ENCODE data around the gene GTF2F2.
"Not testable (repeated sequence)": the region's sequence is repeated elsewhere in the genome, so short reads cannot be mapped to it uniquely, and the experiment has no call there.

Gene GTF2F2

DNA sequence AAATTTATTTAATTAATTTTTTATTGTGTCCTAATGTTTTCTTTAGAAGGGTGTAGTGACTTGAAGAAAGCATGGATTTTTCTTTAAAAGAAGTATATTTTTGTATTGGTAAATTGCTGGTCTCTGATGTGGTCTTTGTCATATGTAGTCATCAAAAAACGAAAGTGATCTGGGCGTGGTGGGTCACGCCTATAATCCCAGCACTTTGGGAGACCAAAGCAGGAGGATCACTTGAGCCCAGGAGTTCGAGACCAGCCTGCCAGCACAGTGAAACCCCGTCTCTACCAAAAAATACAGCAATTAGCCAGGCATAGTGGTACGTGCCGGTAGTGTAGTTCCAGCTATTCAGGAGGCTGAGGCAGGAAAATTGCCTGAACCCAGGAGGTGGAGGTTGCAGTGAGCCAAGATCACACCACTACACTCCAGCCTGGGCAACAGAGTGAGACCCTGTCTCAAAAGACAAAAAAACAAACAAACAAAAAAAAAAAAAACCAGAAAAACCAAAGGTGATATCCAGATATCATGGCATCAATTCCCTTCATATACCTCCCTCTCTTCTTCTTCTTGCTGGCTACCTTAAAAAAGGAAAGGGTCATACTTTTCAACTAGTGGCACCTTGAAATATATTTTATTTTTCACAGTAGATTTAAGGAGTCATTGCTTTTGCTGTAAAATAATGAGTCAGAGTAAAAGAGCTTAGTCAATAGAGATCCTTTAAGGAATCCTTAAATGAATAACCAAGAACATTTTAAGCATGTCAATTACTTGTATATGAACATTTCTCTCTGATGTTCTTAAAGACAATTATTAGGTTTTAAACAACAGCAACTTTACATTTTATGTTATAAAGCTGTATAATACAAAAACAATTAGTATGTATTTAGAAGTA, 60.6 kb downstream of the GTF2F2 start:
- no peak for DNase-seq

DNA sequence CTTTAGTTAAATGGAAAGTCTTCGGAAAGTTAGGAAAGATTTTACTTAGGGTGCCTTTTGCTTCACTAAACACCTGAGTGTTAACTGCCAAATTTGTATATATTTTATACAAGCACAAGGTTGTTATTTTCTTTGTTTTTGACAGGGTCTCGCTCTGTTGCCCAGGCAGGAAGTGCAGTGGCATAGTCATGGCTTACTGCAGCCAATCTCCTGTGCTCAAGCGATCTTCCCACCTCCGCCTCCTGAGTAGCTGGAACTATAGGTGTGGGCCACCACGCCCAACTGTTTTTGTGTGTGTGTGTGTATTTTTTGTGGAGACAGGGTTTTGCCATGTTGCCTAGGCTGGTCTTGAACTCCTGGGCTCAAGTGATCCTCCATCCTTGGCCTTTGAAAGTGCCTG, 64.4 kb downstream of the GTF2F2 start:
- no peak for DNase-seq

DNA sequence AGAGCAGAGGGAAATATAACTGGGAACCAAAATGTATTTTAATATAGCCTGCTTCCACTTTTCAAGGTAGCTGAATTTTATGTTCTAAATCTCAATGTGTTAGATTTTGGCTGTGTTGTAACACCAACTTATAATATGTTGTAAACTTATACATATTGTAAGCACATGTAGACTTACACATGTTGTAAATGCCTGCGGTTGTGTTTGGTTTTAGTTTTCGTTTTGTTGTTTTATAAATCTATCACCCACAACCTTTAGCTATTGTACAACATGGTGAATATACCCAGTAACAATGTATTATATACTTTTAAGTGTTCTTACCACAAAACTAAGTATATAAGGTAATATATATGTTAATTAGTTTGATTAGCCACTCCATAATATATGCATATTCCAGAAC, 65.0 kb downstream of the GTF2F2 start:
- DNase-seq, result no peak

DNA sequence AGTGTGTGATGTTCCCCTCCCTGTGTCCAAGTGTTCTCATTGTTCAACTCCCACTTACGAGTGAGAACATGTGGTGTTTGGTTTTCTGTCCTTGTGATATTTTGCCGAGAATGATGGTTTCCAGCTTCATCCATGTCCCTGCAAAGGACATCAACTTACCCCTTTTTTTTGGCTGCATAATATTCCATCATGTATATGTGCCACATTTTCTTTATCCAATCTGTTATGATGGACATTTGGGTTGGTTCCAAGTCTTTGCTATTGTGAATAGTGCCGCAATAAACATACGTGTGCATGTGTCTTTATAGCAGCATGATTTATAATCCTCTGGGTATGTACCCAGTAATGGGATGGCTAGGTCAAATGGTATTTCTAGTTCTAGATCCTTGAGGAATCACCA, 68.8 kb downstream of the GTF2F2 start:
- DNase-seq, result not testable (repeated sequence)

DNA sequence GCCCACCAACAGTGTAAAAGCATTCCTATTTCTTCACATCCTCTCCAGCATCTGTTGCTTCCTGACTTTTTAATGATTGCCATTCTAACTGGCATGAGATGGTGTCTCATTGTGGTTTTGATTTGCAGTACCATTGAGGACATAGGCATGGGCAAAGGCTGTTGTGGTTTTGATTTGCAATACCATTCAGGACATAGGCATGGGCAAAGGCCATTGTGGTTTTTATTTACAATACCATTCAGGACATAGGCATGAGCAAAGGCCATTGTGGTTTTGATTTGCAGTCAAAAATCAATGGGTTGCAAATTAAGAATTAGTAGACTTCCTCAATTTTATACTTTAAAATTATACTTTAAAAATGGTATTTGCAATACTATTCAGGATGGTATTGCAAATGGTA, 69.2 kb downstream of the GTF2F2 start:
- DNase-seq, result not testable (repeated sequence)

DNA sequence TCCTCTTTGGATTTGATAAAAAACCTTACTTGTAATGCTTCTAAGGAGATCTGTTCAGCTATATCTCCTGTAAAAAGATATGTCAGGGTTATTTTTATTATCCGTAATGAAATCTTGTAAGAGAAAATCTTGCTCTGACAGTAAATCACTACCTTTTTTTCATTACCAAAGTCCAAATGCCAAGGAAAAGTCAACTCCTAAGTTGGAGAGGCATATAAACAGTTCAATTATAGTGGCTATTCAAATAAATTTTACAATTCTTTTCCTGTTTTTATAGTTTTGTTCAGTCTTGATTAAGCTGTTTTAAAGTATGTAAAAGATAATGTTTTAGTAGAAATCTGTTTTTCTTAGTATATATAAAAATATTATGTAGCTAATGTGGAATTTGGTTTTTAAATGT, 71.6 kb downstream of the GTF2F2 start:
- DNase-seq, result no peak

DNA sequence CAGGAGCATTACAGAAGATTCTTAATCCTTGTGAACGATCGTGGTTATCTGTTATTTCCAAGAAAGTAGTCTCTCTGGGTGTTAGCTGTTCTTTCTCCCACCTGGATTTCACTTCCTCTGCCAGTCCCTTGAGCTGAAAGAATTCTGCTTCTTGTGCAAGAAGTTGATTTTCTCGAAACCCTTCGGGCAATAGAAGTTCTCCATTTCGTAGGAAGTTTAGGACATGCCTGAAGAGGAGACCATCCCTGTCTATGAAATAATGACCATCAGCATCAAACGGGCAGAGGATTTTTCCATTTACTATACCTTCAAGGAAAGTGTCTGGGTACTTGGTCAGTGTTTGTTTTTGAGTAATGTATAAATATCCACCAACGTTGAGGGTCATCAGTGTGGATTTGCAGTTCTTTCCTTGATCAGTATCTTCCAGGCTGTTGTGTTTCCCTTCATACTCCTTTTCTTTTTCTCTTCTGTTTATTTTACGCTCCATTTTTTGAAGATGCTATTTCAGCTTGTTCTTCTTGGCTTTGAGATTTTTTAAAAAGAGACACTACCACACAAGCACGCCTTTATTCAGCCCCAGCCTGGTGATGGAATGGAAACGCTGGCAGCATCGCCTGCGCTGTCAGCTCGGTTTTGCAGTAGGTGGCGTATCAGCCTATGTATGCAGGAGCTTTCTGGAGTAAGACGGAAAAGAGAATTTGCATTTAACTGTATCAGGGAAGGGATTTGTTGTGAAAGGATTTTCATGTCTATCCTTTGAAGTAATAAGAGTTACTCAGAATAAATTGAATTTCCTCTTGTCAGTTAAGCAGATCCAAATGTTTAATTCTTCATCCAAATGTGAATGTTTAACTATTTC, 74.0 kb downstream of the GTF2F2 start:
- no peak for DNase-seq

DNA sequence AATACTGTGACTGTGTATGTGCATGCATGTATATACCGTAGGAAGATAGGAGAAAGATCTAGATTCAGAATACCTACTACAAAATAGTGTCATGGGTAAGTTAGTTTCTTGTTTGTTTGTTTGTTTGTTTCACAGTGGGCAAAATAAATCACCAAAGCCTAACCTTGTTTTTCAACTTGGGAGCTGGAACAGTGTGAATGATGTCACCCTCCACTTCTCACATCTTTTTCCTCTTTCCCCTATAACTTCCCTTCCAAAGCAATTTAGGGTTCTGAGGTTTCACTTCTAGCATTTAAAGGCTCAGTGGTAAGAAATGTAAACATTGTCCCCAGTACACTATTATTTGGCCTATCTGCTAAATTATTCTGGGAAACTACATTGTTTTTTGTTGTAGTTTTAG, 75.1 kb downstream of the GTF2F2 start:
- no peak for DNase-seq

DNA sequence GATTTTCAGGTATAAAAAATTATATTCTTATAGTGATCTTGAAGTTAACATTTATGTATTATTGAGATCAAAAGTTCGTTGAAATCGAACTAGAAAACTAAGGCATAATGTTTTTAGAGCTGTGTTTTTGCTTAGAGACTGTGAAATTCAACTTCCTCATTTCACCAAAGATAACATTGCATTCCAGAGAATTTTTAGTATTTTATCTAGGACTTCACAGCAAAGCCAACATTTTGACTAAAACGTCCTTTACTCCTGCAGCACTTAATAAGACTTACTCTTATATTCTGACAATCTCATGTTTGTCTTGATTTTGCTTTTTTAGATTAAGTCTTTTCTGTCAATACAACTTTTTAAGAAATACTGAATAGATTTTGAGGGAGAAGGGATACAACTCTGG, 75.8 kb downstream of the GTF2F2 start:
- no peak for DNase-seq

DNA sequence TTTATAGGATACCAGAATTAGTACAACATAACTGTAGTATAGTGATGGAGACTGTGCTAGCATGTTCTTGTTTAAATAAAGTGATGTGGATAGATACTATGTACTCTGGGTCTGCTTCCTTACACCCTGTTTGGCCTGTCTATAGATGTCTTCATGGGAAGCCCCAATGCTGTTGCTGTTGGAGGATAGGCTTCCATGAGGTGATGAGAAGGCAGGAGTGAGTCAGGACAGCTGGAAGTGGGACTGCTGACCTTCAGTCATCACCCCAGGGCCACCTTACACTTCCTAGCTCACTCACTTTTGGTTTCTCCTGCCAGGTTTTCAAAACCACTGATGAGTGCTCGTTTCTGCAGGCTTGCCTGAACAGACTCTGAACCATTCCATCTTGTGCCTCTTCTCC, 76.3 kb downstream of the GTF2F2 start:
- DNase-seq, result no peak

DNA sequence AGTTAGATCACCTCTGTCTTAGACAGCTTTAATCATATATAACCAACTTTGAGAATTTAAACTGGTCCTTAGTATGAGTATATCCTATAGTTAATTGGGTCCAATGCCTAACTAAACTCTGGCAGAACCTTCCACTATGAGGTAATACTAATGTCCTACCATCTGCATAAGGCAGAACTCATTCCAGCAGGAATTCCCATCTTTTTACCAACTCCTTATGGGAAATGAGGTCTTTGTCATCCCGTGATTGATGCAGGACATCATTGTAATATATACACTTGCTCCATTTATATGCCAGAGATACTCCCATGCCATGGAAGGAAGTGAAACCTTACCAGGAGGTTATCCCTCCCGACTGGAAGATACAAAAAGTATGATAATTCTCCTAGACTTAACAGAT, 77.7 kb downstream of the GTF2F2 start:
- no peak for DNase-seq

DNA sequence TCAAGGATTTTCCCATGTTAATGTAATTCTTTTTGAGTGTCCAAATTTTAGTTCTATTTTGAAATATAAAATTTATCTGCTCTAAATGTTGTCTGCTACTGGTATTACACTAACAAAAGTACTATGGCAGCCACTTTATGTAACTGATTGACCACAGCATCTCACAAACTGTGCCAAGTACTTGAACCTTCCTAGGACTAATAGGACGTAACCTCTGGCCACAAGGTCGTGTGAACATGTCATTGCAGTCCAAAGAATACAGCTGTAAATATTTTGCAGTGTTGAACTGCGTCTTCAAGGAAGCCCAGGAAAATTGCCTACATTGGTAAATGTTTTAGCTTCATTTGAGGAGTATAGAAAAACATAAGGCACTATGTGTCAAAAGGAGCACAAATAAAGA, 78.6 kb downstream of the GTF2F2 start:
- no peak for DNase-seq

DNA sequence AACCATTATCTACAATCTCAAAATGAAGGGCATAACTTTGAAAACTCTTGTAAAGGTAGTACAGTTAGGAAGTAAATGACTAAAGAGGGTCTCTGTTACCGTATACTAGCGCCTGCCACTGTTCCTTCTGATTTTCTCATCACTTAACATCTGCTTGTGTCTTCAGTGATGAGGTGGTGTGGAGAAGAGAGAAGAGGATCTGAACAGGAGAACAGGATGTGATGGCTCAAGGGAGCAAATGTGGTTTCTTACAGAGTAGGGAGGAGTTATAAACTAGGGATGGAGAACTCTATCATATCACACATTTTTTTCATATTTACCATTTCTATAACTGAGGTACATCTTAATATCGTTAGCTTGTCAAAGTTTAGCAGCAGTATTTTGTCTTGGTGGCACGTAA, 79.4 kb downstream of the GTF2F2 start:
- DNase-seq, result no peak

DNA sequence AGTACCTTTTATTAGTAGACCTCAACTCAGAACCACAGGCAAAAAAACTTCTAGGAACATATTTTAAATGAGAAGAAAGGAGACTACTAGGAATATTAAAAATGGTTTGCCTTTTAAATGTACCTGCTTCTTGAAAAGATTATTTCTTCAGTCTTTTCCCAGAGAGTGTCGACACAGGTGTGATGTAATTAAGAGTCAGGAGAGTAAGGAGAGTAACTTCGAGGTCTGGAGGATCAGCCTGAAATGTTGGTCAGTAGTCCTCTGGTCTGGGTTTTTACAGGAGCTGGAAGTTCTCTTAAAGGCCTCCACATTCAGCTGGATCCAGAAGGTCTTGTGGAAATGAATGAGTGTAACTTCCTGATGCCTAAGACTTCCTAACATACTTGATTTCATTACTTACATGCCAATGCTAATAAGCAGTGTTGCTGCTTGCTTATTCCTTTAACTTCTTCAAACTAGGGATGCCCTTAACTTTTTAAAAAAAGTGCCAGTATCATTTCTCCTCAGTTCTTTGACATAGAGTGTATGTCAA, 80.5 kb downstream of the GTF2F2 start, which contains the start of gene KCTD4:
Gene KCTD4 (minus strand): TSS at position 345 of the 532 bp plus-strand sequence. CDS start 6,478 bp downstream, outside the sequence.
- no peak for DNase-seq

DNA sequence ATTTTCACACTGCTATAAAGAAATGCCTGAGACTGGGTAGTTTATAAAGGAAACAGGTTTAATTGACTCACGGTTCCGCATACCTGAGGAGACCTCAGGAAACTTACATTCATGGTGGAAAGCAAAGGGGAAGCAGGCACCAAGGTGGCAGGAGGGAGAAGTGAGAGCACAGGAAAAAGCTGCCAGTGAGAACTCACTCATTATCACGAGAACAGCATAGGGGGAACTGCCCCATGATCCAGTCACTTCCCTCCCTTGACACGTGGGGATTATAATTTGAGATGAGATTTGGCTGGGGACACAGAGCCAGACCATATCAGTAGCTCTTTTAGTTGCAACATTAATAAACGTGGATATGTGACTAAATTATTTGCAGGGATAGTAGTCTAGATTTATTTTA, 84.8 kb downstream of the GTF2F2 start:
- no peak for DNase-seq

DNA sequence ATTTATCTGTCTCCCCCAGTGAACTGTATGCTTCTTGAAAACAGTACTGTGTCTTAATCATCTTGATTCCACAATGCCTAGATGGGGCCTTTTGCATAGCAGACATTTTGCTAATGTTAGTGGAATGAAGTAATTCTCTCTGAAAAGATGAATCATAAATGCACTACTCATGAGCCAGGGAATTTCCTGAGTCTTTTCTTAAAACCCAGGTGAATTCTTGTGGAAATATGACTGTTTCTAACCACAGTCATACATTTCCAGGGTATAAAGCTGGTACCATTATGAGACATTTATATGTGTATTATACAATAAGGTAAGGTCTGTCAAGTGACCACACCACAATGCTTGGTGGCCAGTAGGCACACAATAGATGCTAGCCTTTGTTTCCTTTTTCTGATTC, 86.0 kb downstream of the GTF2F2 start:
- no peak for DNase-seq

DNA sequence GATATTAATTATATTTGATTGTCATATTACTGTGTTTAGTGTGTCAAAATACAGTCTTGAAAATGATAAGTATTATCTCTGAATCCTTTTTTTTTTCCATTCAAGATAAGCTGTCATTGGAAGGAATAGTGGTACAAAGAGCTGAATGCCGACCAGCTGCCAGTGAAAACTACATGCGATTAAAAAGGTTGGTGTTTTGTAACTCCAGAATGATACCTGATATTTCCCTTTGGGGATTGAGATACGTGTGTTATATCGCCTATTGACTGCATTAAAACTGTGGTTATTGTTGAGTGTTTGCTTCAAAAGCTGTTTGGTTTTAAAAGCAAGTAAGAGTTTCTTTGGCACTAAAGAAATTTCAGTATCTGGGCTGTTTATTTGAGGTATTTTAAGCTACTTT, 87.0 kb downstream of the GTF2F2 start:
- DNase-seq, result peak; percentile 47

DNA sequence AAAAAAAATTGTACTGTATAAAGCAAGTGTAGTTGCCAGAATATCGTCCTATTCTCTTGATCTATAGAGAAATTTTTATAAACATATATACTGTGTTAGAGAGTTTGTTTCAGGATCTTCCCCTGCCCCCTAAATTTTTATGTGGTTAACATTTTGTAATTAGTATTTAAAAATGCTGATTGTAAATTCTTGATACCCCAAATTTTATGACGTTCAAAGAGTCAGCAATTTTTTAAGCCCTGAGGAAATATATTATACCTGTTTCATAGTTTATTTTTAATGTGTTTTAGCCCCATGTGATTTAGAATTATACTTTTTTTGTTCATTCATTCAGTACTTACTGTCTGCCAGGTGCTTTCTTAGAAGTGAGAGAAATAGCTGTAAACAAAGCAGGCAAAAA, 87.8 kb downstream of the GTF2F2 start:
- DNase-seq, result no peak

DNA sequence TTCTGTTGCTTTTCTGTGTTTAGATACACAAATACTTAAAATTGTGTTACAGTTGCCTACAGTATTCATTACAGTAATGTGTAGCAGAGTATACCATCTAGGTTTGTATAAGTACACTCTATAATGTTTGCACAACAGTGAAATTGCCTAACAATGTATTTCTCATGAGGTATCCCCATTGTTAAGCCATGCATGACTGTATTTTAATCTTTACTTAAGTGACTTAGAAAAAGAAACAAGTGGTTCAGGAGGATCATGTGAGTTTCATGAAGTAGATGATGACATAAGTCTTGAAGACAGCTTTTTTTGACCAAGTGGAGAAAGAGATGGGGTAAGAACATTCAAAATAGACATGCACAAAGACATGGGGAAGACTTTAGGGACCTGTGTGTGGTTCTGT, 88.9 kb downstream of the GTF2F2 start:
- peak; percentile 63 for DNase-seq

DNA sequence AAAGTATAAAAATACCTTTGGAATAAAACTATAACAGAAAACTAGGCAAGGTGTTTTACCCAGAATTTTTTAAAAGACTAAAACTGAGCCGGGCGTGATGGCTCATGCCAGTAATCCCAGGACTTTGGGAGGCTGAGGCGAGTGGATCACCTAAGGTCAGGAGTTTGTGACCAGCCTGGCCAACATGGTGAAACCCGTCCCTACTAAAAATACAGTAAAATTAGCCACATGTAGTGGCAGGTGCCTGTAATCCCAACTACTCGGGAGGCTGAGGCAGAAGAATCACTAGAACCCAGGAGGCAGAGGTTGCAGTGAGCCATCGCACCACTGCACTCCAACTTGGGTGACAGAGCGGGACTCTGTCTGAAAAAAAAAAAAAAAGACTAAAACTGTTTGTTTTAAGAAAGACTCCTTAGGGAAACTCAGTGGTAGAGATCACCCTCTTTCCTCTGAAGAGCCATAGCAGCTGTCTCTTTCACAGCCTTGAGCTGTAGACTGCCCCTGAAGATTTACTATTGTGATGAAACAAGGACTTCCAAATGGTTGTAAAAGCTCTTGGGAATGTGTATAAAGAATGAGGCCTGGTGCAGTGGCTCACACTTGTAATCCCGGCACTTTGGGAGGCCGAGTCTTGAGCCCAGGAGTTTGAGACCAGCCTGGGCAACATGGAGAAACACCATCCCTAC, 95.2 kb downstream of the GTF2F2 start:
- DNase-seq, result no peak

DNA sequence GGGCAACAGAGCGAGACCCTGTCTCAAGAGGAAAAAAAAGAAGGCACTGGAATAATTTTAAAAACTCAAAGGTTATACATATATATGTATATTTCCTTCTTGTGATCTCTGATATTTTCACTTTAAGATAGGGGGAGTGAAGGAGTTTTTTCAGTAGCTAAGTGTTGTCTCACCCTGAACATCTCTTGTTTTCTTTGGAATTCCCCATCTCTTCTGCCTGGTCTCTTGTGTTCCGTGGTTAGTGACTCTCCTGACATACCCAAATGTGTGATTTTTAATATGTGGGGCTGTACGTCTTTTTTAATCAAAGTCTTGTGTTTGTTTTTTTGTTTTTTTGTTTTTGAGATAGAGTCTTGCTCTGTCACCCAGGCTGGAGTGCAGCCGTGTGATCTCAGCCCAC, 95.9 kb downstream of the GTF2F2 start:
- DNase-seq, result no peak

DNA sequence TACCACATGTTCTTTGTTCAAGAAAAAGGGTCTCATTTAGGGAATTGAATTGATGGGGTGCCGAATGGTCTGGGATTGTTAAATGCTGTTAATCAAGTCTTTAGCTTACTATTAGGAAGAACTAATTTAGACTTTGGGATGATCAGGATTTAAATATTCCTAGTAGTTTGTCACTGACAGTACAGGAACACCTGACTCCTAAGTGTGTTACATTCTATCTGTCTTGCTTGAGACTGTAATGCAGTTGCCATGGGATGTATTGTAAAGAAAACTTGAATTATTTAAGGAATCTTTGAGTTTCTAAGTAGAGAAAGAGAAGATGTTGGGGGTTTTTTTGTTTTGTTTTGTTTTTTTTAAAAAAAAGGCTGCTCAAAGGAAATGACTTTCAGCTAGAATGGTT, 98.4 kb downstream of the GTF2F2 start:
- no peak for DNase-seq

Measured in NCI-H187 treated with DMSO at 0.1 percent for 48 hours (cell line).